Measurements from ENCODE around the gene MLANA.
A peak's percentile ranks its signal among the peaks of the same experiment; 100 is the strongest.

Gene MLANA

DNA sequence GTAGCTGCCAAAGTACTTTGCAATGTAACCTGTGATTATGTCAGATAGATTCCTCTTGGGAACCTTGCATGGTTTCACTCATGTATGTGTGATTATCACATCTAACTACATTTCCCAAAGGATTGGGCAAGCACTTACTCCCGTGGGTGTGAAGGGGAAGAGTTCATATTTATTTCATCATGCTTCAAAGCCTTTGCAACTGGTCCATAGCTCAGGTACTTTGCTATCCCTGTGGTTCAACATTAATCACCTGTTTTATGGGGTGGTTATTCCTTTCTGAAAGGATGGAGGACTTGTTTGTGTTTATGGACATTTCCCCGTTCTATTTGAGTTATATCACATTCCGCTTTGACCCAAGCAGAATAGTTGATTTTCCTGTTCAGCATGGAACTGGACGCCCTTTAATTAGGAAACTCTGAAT is 44.2 kb upstream of the MLANA start:
- DNase-seq (ENCODE audit: low spot score) = no peak
- no peak for TF ChIP-seq CTCF (conservative IDR thresholded peaks at IDR 0.05; ENCODE audit: low read depth)
- ChIA-PET CTCF (interaction anchor here (1.4 kb wide), 1 partner anchor 14 kb away, joined by 4 read pairs; no protein-coding TSS in a partner anchor), POLR2A (ENCODE audit: low non-redundant PET) (no interaction called here)
- no peak overlapping the region for H3K27ac ChIP-seq

- ChIA-PET CTCF (interaction anchor here (0.6 kb wide), 1 partner anchor 834 kb away, joined by 5 read pairs; no protein-coding TSS in a partner anchor), POLR2A (ENCODE audit: low non-redundant PET) (no interaction called here)
- no peak overlapping the region for H3K27ac ChIP-seq
- TF ChIP-seq CTCF (conservative IDR thresholded peaks at IDR 0.05; ENCODE audit: low read depth) = no peak
- DNase-seq (ENCODE audit: low spot score) = no peak
Observed at GRCh38 chr9:5848372-5848882, 42.3 kb upstream of the MLANA start.

DNA sequence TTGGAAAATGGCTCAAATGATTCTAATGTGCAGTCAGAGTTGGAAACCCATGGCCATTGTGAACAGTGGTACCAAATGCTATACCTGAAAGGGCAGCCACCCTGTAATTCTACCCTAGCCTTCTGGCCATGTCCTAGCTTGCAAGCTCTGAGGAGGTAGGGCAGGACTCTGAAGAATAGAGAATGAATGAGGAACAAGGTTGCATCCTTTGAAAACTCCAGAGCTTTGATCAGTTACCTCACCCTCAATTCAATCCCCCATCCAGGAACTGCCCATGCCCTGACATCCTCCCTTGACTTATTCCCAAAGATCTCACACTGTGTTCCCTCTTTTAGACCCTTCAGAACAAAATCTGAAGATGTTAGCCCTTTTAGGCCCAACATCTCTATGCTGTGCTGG is 40.0 kb upstream of the MLANA start:
- TF ChIP-seq CTCF (conservative IDR thresholded peaks at IDR 0.05; ENCODE audit: low read depth) = no peak
- ChIA-PET CTCF (interaction anchor here (0.5 kb wide), 1 partner anchor 12 kb away, joined by 3 read pairs; no protein-coding TSS in a partner anchor), POLR2A (ENCODE audit: low non-redundant PET) (no interaction called here)
- no peak overlapping the region for H3K27ac ChIP-seq
- no peak for DNase-seq (ENCODE audit: low spot score)

DNA sequence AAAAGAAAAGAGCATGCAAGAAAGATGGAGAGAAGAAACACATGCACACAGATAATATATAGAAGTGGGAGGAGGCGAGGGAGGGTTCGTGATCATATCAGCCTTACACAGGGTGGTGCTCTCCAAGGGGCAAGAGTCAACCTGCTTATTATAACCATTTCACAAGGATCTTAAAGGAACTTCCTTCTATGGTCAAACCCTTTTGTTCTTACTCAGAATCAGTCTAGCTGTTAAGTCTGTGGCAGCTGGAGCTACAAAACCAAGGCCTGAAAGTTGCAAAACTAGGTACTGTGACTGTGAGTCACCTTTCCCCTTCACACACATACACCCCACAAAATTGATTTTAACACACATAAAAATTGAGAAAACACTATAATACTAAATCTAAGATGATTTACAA is 39.2 kb upstream of the MLANA start:
- POLR2A ChIA-PET (ENCODE audit: low non-redundant PET) = no interaction called here

GRCh38 chr9:5852987-5853386 is 37.7 kb upstream of the MLANA start:
- no peak overlapping the region for H3K27ac ChIP-seq
- POLR2A ChIA-PET (ENCODE audit: low non-redundant PET) = no interaction called here
- no peak for DNase-seq (ENCODE audit: low spot score)
- CTCF ChIA-PET = no interaction called here
- no peak for TF ChIP-seq CTCF (conservative IDR thresholded peaks at IDR 0.05; ENCODE audit: low read depth)

More for the DNA sequence above, 39.2 kb upstream of the MLANA start:
- H3K27ac ChIP-seq = no peak overlapping the region
- no peak for TF ChIP-seq CTCF (conservative IDR thresholded peaks at IDR 0.05; ENCODE audit: low read depth)
- peak; percentile 62 for DNase-seq (ENCODE audit: low spot score)
- CTCF ChIA-PET = no interaction called here

DNA sequence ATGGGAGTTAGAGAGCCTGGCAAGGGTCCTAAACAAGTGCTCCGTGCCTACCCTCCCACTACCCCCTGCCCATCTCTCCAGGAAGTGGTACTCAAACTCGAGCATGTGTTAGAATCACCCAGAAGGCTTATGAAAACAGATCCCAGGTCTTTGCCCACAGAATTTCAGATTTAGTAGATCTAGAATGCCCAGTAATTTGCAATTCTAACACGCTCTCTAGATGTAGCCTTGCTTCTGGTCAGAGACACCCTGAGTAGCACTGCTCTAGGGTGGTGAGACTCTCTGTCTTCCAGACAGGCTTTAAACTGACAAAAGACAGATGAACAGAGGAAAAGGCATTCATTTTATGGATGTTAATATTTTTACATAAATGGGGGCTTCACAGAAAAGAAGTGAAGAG is 37.1 kb upstream of the MLANA start:
- no peak for TF ChIP-seq CTCF (conservative IDR thresholded peaks at IDR 0.05; ENCODE audit: low read depth)
- H3K27ac ChIP-seq = no peak overlapping the region
- ChIA-PET POLR2A (ENCODE audit: low non-redundant PET) (no interaction called here), CTCF (no interaction called here)
- DNase-seq (ENCODE audit: low spot score) = no peak
